ENCODE data around the gene PRKAG1. TPM values are rescaled to one million over a fixed set of nuclear protein-coding genes. Genes with fewer than 3 reads are reported as not detected.
A peak's percentile ranks its signal among the peaks of the same experiment; 100 is the strongest.

Gene PRKAG1
- total and polyA plus RNA-seq, 10 of the 15 experiments (the other 5 are each of a cell fraction or from before 2014, with no cell fraction given), result 44.5 to 91.6 (median 60.9) TPM

DNA sequence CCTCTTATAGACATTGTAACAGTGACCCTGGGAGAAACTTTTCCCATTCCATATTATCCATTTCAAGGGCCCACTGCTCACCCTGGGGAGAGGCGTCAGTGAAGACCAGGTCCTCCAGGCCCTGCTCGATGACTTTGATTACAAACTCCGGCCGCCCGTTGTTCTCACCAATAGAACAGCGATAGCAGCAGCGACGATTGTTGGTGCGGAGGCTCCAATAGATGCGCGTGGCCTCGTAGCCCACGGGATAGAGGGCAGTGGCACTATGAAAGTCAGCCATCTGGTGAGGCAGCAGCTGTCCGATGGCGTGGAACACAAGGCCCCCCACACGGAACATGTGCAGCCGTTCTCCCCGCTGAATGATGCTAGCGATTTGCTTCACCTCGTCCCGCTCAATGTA lies 7.5 kb upstream of the PRKAG1 start:
- FAIRE-seq, result no peak

DNA sequence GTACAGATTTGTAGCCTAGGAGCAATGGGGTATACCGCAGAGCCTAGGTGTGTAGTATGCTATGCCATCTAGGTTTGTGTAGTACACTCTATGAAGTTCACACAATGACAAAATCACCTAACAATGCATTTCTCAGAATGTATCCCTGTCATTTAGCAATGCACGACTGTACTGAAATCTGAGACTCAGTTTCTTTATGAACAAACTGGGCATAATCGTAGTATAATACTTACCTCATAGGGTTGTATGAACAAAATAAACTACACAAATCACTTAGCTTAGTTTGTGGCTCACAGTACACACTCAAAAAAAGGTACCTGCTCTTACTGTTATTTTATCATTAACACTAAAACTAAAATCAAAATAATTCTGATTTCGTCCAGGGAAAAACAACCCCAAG lies 6.9 kb upstream of the PRKAG1 start:
- 86% methylated on average over 4 of the region's 4 CpGs for WGBS (ENCODE audit: insufficient coverage, insufficient replicate concordance, low lambda C conversion rate, missing lambda C conversion rate)
- ChIA-PET CTCF (interaction anchor here (0.8 to 1.1 kb wide), 2 partner anchors 18 to 37 kb away, joined by 3 read pairs; no protein-coding TSS in a partner anchor), SMC1A (ENCODE audit: uncharacterized antibody, unreplicated experiment) (no interaction called here), RAD21 (ENCODE audit: unreplicated experiment) (interaction anchor here (1.6 kb wide), 1 partner anchor 29 kb away, joined by 4 read pairs; no protein-coding TSS in a partner anchor), POLR2A (no interaction called here)
- H3K4me3 ChIP-seq, result no peak overlapping the region
- no peak for TF ChIP-seq ZNF274 (IDR thresholded peaks at IDR 0.05; ENCODE audit: insufficient read depth, insufficient read length)
- no peak for TF ChIP-seq STAT3 (IDR thresholded peaks at IDR 0.05; ENCODE audit: low read depth, low read length)
- no peak for TF ChIP-seq ZNF622 (IDR thresholded peaks at IDR 0.05)
- TF ChIP-seq YY1 (IDR thresholded peaks at IDR 0.05; ENCODE audit: low read depth, low read length), result no peak
- TF ChIP-seq SP1 (IDR thresholded peaks at IDR 0.05; ENCODE audit: low read depth, low read length), result no peak
- TF ChIP-seq IKZF2 (IDR thresholded peaks at IDR 0.05), result no peak
- H2AFZ ChIP-seq (ENCODE audit: control insufficient read depth, low read depth, low read length), result no peak overlapping the region
- in situ Hi-C loops (cut with MboI) (no loop called here), intact Hi-C loops (cut with micrococcal nuclease; ENCODE audit: unreplicated experiment) (no loop called here)
- no peak overlapping the region for H3K9ac ChIP-seq (ENCODE audit: control insufficient read depth, insufficient read depth, low read length)
- peaks cover 23 to 24% of the 10 kb centered on the region in 2 experiments for H3K36me3 ChIP-seq (ENCODE audit: control insufficient read depth in 2 of 2, insufficient read depth in 2 of 2, low read length in 1 of 2)
- H4K20me1 ChIP-seq (ENCODE audit: control insufficient read depth, insufficient read depth), result no peaks in the 10 kb centered on the region
- no peaks in the 10 kb centered on the region for H3K79me2 ChIP-seq (ENCODE audit: control insufficient read depth, insufficient read depth, low read length)
- no TSS peak for BruUV-seq (replicated peaks)
- H3K4me1 ChIP-seq (ENCODE audit: control insufficient read depth, insufficient read depth, low read length), result no peaks in the 10 kb centered on the region
- no peaks in the 10 kb centered on the region for H3K27me3 ChIP-seq (replicated peaks in 1 of 2; ENCODE audit: control insufficient read depth in 2 of 2, insufficient read depth in 2 of 2, low read length in 1 of 2)
- FAIRE-seq (no peak), ATAC-seq (no peak), DNase-seq (ENCODE audit: low read depth, low spot score) (no peak)
- no peaks in the 10 kb centered on the region for H3K9me3 ChIP-seq (replicated peaks; ENCODE audit: control insufficient read depth, insufficient read depth, low read length)
- H3K27ac ChIP-seq (ENCODE audit: control insufficient read depth, insufficient read depth), result no peak overlapping the region
- no peak overlapping the region for H3K4me2 ChIP-seq (ENCODE audit: control insufficient read depth, insufficient read depth)

More for the DNA sequence above, 7.5 kb upstream of the PRKAG1 start:
- in situ Hi-C loops (cut with MboI) (no loop called here), intact Hi-C loops (cut with micrococcal nuclease; ENCODE audit: unreplicated experiment) (no loop called here)
- ChIA-PET CTCF (interaction anchor here (0.8 to 1.1 kb wide), 2 partner anchors 17 to 37 kb away, joined by 3 read pairs; no protein-coding TSS in a partner anchor), POLR2A (no interaction called here), SMC1A (ENCODE audit: uncharacterized antibody, unreplicated experiment) (no interaction called here), RAD21 (ENCODE audit: unreplicated experiment) (no interaction called here)
- DNase-seq (ENCODE audit: low read depth, low spot score) (no peak), ATAC-seq (no peak)
- Histone ChIP-seq H3K27ac (ENCODE audit: control insufficient read depth, insufficient read depth) (no peak overlapping the region), H2AFZ (ENCODE audit: control insufficient read depth, low read depth, low read length) (no peak overlapping the region), H3K9ac (ENCODE audit: control insufficient read depth, insufficient read depth, low read length) (no peak overlapping the region), H3K36me3 (ENCODE audit: control insufficient read depth in 2 of 2, insufficient read depth in 2 of 2, low read length in 1 of 2) (peaks cover 19 to 26% of the 10 kb centered on the region in 2 experiments), H3K79me2 (ENCODE audit: control insufficient read depth, insufficient read depth, low read length) (no peaks in the 10 kb centered on the region), H3K27me3 (replicated peaks in 1 of 2; ENCODE audit: control insufficient read depth in 2 of 2, insufficient read depth in 2 of 2, low read length in 1 of 2) (no peaks in the 10 kb centered on the region), H3K4me1 (ENCODE audit: control insufficient read depth, insufficient read depth, low read length) (no peaks in the 10 kb centered on the region), H4K20me1 (ENCODE audit: control insufficient read depth, insufficient read depth) (no peaks in the 10 kb centered on the region), H3K9me3 (replicated peaks; ENCODE audit: control insufficient read depth, insufficient read depth, low read length) (no peaks in the 10 kb centered on the region), H3K4me2 (ENCODE audit: control insufficient read depth, insufficient read depth) (no peak overlapping the region), H3K4me3 (no peak overlapping the region)
- TF ChIP-seq POLR2A (IDR thresholded peaks at IDR 0.05; ENCODE audit: low read depth, low read length), result 0 out of 2 replicates have a peak, but pooled peaks have one; percentile 26
- TF ChIP-seq WRNIP1 (IDR thresholded peaks at IDR 0.05; ENCODE audit: borderline replicate concordance, low read depth, low read length), result no peak
- WGBS (ENCODE audit: insufficient coverage, insufficient replicate concordance, low lambda C conversion rate, missing lambda C conversion rate), result 95% methylated on average over 21 of the region's 21 CpGs
- no TSS peak for BruUV-seq (replicated peaks)

Data from GM12878 (cell line).